HepG2 (cell line): Measurements from ENCODE around the gene RNFT2.

Experiments
- POLR2A ChIP-seq, 2 experiments: IDR thresholded peaks; 2 replicates each; pipeline ENCODE4 v1.6.1; 2011; ENCODE audit warnings: low read depth in 2 of 2, low read length in 2 of 2, mild to moderate bottlenecking in 1 of 2, moderate library complexity in 1 of 2; ENCODE audit not compliant: insufficient read depth in 1 of 2
- SAP130 ChIP-seq: IDR thresholded peaks from 2 replicates; pipeline ENCODE4 v1.6.1; 2016; ENCODE audit warnings: low read depth
- SKI ChIP-seq: fragments of 450-650 bp; IDR thresholded peaks from one replicate; pipeline ENCODE4 v1.6.1; 2018; ENCODE audit warnings: mild to moderate bottlenecking; ENCODE audit not compliant: partially characterized antibody
- ZBTB1 ChIP-seq: sonication (generic); formaldehyde crosslinking; IDR thresholded peaks from 2 replicates; pipeline ENCODE4 v1.4.0; 2020; ENCODE audit warnings: missing genetic modification reagents, borderline replicate concordance
- ZNF281 ChIP-seq: sonication (generic); formaldehyde crosslinking; IDR thresholded peaks from 2 replicates; pipeline ENCODE4 v1.4.0; 2020; ENCODE audit warnings: missing genetic modification reagents, borderline replicate concordance

GRCh38 chr12:116798719-116799118, 60.6 kb downstream of the RNFT2 start:
- TF ChIP-seq POLR2A (IDR thresholded peaks at IDR 0.05; ENCODE audit: insufficient read depth in 1 of 2, low read depth in 2 of 2, low read length in 2 of 2) (no peak), SAP130 (no peak), ZNF281 (CRISPR knock-in tag) (no peak), SKI (no peak), ZBTB1 (no peak)
